Measurements from ENCODE around the gene THSD7B.
"Not testable (repeated sequence)": the region's sequence is repeated elsewhere in the genome, so short reads cannot be mapped to it uniquely, and the experiment has no call there.

Gene THSD7B

GRCh38 chr2:137291836-137292570 is 526.7 kb downstream of the THSD7B start:
- no peak for DNase-seq

GRCh38 chr2:137298377-137298776 is 533.0 kb downstream of the THSD7B start:
- DNase-seq = no peak

- no peak for DNase-seq
These were observed 535.6 kb downstream of the THSD7B start for GRCh38 chr2:137300987-137301386.

GRCh38 chr2:137302957-137303356 is 537.6 kb downstream of the THSD7B start:
- no peak for DNase-seq

- DNase-seq = no peak
These were observed 550.7 kb downstream of the THSD7B start for GRCh38 chr2:137316075-137316474.

- no peak for DNase-seq
These were observed 556.2 kb downstream of the THSD7B start for GRCh38 chr2:137321566-137321965.

- not testable (repeated sequence) for DNase-seq
These were observed 566.2 kb downstream of the THSD7B start for GRCh38 chr2:137331562-137331961.

- DNase-seq = no peak
These were observed 568.2 kb downstream of the THSD7B start for GRCh38 chr2:137333386-137334165.

- DNase-seq = no peak
These were observed 570.7 kb downstream of the THSD7B start for GRCh38 chr2:137336067-137336466.

GRCh38 chr2:137339051-137339450 is 573.7 kb downstream of the THSD7B start:
- DNase-seq = no peak

- no peak for DNase-seq
These were observed 580.6 kb downstream of the THSD7B start for GRCh38 chr2:137345994-137346393.

GRCh38 chr2:137348301-137348700 is 583.0 kb downstream of the THSD7B start:
- no peak for DNase-seq

- DNase-seq = no peak
These were observed 592.3 kb downstream of the THSD7B start for GRCh38 chr2:137357634-137358033.

- DNase-seq = no peak
These were observed 602.0 kb downstream of the THSD7B start for GRCh38 chr2:137367361-137367760.

- no peak for DNase-seq
These were observed 603.8 kb downstream of the THSD7B start for GRCh38 chr2:137369106-137369505.

- DNase-seq = no peak
These were observed 613.8 kb downstream of the THSD7B start for GRCh38 chr2:137379186-137379585.

- DNase-seq = no peak
These were observed 615.3 kb downstream of the THSD7B start for GRCh38 chr2:137380610-137381009.

- DNase-seq = no peak
These were observed 616.4 kb downstream of the THSD7B start for GRCh38 chr2:137381731-137382130.

- no peak for DNase-seq
These were observed 618.0 kb downstream of the THSD7B start for GRCh38 chr2:137383391-137383790.

- DNase-seq = no peak
These were observed 621.7 kb downstream of the THSD7B start for GRCh38 chr2:137387044-137387443.

GRCh38 chr2:137405496-137405895 is 640.2 kb downstream of the THSD7B start:
- DNase-seq = no peak

- DNase-seq = no peak
These were observed 646.2 kb downstream of the THSD7B start for GRCh38 chr2:137411585-137411984.

- DNase-seq = no peak
These were observed 655.4 kb downstream of the THSD7B start for GRCh38 chr2:137420744-137421143.

GRCh38 chr2:137435162-137435561 is 669.8 kb downstream of the THSD7B start:
- no peak for DNase-seq

All from T-helper 9 cell (primary cell).